Keratinocyte (primary cell): ENCODE measurements around the gene QRICH1.

Experiments used
- CTCF ChIP-seq, 3 experiments: IDR thresholded peaks in 1 of 3; conservative IDR thresholded peaks in 1 of 3; optimal IDR thresholded peaks in 1 of 3; 2 replicates in 2 of 3; 3 replicates in 1 of 3; pipeline versions ENCODE3 to v1.5.1; 2011; ENCODE audit warnings: low read length in 3 of 3, mild to moderate bottlenecking in 3 of 3, moderate library complexity in 2 of 3, control low read depth in 1 of 3, inconsistent platforms in 1 of 3; ENCODE audit not compliant: insufficient read depth in 2 of 3; ENCODE audit errors: extremely low read depth in 1 of 3
- EZH2 ChIP-seq: IDR thresholded peaks from one replicate; pipeline ENCODE4 v1.6.1; 2012; ENCODE audit warnings: inconsistent platforms, mild to moderate bottlenecking, low read length, moderate library complexity

GRCh38 chr3:48985831-48986376, 108.0 kb downstream of the QRICH1 start:
- TF ChIP-seq EZH2: no peak
- TF ChIP-seq CTCF (optimal IDR thresholded peaks at IDR 0.05 in 1 of 3, IDR thresholded peaks at IDR 0.05 in 1 of 3, conservative IDR thresholded peaks at IDR 0.05 in 1 of 3; ENCODE audit: extremely low read depth in 1 of 3, insufficient read depth in 2 of 3, low read length in 3 of 3): no peak
